Caco-2 (cell line): ENCODE data around the gene CENPL. TPM values are rescaled to one million over a fixed set of nuclear protein-coding genes. Genes with fewer than 3 reads are reported as not detected.
"Not testable (repeated sequence)": the region's sequence is repeated elsewhere in the genome, so short reads cannot be mapped to it uniquely, and the experiment has no call there.

Source experiments
- BruUV-seq: library from RNA; stranded (reverse); fragments of 400-500 nt; replicated peaks from 2 replicates; lab custom pipeline; 2021; lab: Mats Ljungman, UMichigan
- CTCF ChIA-PET: fragments of 300-600 bp; sonication (Branson Sonifier 250); formaldehyde crosslinking; loops from one replicate; lab custom pipeline; 2022; ENCODE audit warnings: antibody characterized with exemption; lab: Charles Lee
- POLR2A ChIA-PET: fragments of 300-600 bp; sonication (Branson Sonifier 250); formaldehyde crosslinking; loops from one replicate; lab custom pipeline; 2022; ENCODE audit warnings: antibody characterized with exemption; lab: Charles Lee
- DNase-seq, 2 experiments: peaks; one replicate each; pipeline versions ENCODE4 v3.0.0 to v3.0.0-alpha.2; 2020 to 2022
- H3K27me3 ChIP-seq: replicated peaks from 2 replicates; pipeline ENCODE4 v1.6.0; 2011; ENCODE audit warnings: low read length; ENCODE audit not compliant: control insufficient read depth, insufficient read depth
- H3K36me3 ChIP-seq: 2 replicates; pipeline ENCODE4 v1.5.1; 2011; ENCODE audit warnings: low read length; ENCODE audit not compliant: control insufficient read depth, insufficient read depth
- H3K4me1 ChIP-seq: fragments of 250-450 bp; sonication (Bioruptor Pico); 2 replicates; pipeline ENCODE4 v1.5.1; 2020; ENCODE audit warnings: mild to moderate bottlenecking
- H3K4me3 ChIP-seq: 2 replicates; pipeline ENCODE4 v1.5.1; 2011; ENCODE audit warnings: low read depth, mild to moderate bottlenecking, control low read depth, low read length
- H3K9me3 ChIP-seq: fragments of 250-450 bp; sonication (Bioruptor Pico); 2 replicates; pipeline ENCODE4 v1.5.1; 2020; ENCODE audit warnings: mild to moderate bottlenecking, moderate library complexity
- H3K27ac Mint-ChIP-seq: one replicate; pipeline ENCODE4 v1.8.0; 2022; ENCODE audit warnings: mixed read lengths; ENCODE audit not compliant: unreplicated experiment
- H3K27me3 Mint-ChIP-seq: one replicate; pipeline ENCODE4 v1.8.0; 2022; ENCODE audit warnings: mixed read lengths; ENCODE audit not compliant: insufficient read depth, unreplicated experiment
- H3K36me3 Mint-ChIP-seq: one replicate; pipeline ENCODE4 v1.8.0; 2022; ENCODE audit warnings: mild to moderate bottlenecking, mixed read lengths; ENCODE audit not compliant: insufficient read depth, unreplicated experiment
- H3K4me1 Mint-ChIP-seq: one replicate; pipeline ENCODE4 v1.8.0; 2022; ENCODE audit warnings: low read depth, mixed read lengths; ENCODE audit not compliant: unreplicated experiment
- H3K4me3 Mint-ChIP-seq: one replicate; pipeline ENCODE4 v1.8.0; 2022; ENCODE audit warnings: mild to moderate bottlenecking, moderate library complexity, mixed read lengths; ENCODE audit not compliant: unreplicated experiment
- H3K9me3 Mint-ChIP-seq: one replicate; pipeline ENCODE4 v1.8.0; 2022; ENCODE audit warnings: mixed read lengths; ENCODE audit not compliant: unreplicated experiment
- intact Hi-C: fragments of 100-400 bp; cut with micrococcal nuclease; formaldehyde crosslinking; loops from one replicate; pipeline ENCODE4 v1.10.0; 2022; ENCODE audit not compliant: unreplicated experiment
- total RNA-seq: library from RNA; stranded (reverse); gene quantifications from 2 replicates; pipeline ENCODE4 v1.2.3, GENCODE V29; 2022
- TF ChIP-seq, protein P1 (sequence below), 2 experiments: fragments of 200-600 bp in 1 of 2; IDR thresholded peaks; 1 replicate in 1 of 2; 2 replicates in 1 of 2; pipeline versions ENCODE4 v1.5.1 to v1.8.0; 2011 to 2022; ENCODE audit warnings: antibody characterized with exemption in 1 of 2, control low read depth in 1 of 2, inconsistent platforms in 1 of 2, low read depth in 1 of 2, low read length in 1 of 2, mild to moderate bottlenecking in 1 of 2, moderate library complexity in 1 of 2; ENCODE audit not compliant: insufficient read depth in 1 of 2, severe bottlenecking in 1 of 2, unreplicated experiment in 1 of 2

The CENPL gene
- total RNA-seq, 1 experiment from 2014 or later: 21.3 TPM

DNA sequence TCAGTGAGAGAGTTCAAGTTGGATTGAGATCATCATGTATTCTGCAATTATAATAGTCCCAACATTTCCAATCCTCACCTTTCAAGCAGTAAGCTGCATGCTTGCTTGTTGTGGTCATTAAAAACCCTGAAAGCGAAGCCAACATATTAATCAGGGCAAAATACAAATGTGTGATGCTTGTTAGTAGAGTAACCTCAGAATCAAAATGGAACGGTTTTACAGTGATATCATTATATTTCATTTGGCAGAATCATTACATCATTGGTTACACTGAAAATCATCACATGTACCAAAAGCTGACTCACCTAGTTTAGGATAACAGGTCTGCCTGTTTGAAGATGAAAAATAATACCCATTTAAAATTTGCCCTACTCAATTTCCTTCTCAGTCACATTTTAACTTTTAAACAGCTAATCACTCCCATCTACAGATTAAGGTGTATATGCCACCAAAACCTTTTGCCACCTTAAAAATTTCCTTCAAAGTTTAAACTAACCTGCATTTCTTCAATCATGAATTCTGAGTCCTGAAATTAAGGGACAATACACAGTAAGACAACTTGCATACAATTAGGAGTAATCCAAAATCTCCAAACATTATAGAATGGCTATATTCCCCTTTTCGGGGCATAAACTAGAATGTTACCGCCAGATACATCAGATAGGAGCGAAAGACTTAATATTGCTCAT, 39.6 kb upstream of the CENPL start:
- no peak for DNase-seq
- intact Hi-C loops: no loop called here
- ChIA-PET POLR2A (no interaction called here), CTCF (no interaction called here)
- TF ChIP-seq, protein P1, sequence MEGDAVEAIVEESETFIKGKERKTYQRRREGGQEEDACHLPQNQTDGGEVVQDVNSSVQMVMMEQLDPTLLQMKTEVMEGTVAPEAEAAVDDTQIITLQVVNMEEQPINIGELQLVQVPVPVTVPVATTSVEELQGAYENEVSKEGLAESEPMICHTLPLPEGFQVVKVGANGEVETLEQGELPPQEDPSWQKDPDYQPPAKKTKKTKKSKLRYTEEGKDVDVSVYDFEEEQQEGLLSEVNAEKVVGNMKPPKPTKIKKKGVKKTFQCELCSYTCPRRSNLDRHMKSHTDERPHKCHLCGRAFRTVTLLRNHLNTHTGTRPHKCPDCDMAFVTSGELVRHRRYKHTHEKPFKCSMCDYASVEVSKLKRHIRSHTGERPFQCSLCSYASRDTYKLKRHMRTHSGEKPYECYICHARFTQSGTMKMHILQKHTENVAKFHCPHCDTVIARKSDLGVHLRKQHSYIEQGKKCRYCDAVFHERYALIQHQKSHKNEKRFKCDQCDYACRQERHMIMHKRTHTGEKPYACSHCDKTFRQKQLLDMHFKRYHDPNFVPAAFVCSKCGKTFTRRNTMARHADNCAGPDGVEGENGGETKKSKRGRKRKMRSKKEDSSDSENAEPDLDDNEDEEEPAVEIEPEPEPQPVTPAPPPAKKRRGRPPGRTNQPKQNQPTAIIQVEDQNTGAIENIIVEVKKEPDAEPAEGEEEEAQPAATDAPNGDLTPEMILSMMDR (IDR thresholded peaks at IDR 0.05; ENCODE audit: insufficient read depth in 1 of 2, low read depth in 1 of 2, low read length in 1 of 2, severe bottlenecking in 1 of 2, unreplicated experiment in 1 of 2): no peak
- peak overlapping the region; percentile 77 for H3K27ac Mint-ChIP-seq
- Histone ChIP-seq H3K9me3 (no peaks in the 10 kb centered on the region), H3K27me3 (no peaks in the 10 kb centered on the region), H3K36me3 (peaks cover 5% of the 10 kb centered on the region; the same call in 1 of the 2 replicates), H3K4me1 (peaks cover 8% of the 10 kb centered on the region; the same call in 1 of the 2 replicates), H3K4me3 (no peak overlapping the region)
- BruUV-seq: no TSS peak
- peaks cover 93% of the 10 kb centered on the region for H3K36me3 Mint-ChIP-seq
- H3K4me1 Mint-ChIP-seq: peaks cover 6% of the 10 kb centered on the region
- H3K4me3 Mint-ChIP-seq: peak overlapping the region; percentile 99
- H3K27me3 Mint-ChIP-seq: peaks cover 5% of the 10 kb centered on the region
- H3K9me3 Mint-ChIP-seq: no peaks in the 10 kb centered on the region

DNA sequence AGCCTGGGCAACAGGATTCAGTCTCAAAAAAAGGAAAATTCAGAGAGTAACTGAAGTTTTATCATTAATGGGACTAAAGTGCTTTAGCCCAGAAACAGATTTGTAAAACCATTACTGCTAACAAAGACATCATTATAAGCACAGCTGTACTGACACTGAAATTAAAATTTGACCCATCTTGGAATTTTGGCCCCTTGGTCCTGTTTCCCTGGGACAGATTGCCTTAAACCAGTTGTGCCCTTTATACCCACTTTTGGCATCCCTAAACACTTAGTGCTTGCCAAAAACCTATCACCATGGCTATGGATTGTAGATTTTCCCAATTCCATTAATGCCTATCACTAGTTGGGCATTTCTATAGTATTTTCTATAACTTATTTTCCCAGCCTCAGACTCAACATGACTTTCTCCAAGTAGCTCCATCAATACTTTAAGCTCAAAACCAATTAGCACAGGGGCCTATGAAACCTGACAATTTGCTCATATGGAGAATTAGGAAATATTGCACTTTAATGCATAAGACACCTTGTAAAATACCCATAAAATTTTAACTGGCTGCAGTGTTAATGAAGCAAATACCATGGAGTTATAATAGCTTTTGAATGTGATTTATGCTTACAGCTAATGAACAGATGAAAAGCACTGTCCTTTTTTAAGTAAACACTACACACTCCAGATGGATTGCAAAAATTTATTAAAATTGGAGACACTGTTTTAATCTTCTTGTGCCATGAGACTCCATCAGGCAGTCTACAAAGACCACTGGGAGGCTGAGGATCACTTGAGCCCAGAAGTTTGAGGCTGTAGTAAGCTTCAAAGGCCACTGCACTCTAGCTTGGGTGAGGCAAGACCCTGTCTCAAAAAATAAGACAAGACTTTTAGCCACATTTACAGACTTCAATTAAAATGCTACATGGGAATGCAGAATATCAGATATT, 38.8 kb upstream of the CENPL start:
- POLR2A ChIA-PET: interaction anchor here (0.8 kb wide), 1 partner anchor 385 kb away, joined by 7 read pairs; no protein-coding TSS in a partner anchor
- Mint-ChIP-seq H3K4me3 (peak overlapping the region; percentile 99), H3K36me3 (peaks cover 95% of the 10 kb centered on the region), H3K27ac (peak overlapping the region; percentile 77), H3K27me3 (peaks cover 5% of the 10 kb centered on the region), H3K4me1 (peaks cover 6% of the 10 kb centered on the region), H3K9me3 (no peaks in the 10 kb centered on the region)
- no TSS peak for BruUV-seq
- no peak for DNase-seq
- Histone ChIP-seq H3K4me1 (peaks cover 7% of the 10 kb centered on the region; the same call in 1 of the 2 replicates), H3K27me3 (no peaks in the 10 kb centered on the region), H3K36me3 (peaks cover 5% of the 10 kb centered on the region; the same call in 1 of the 2 replicates), H3K9me3 (no peaks in the 10 kb centered on the region), H3K4me3 (no peak overlapping the region)
- CTCF ChIA-PET: no interaction called here
- TF ChIP-seq, protein P1 (IDR thresholded peaks at IDR 0.05; ENCODE audit: insufficient read depth in 1 of 2, low read depth in 1 of 2, low read length in 1 of 2, severe bottlenecking in 1 of 2, unreplicated experiment in 1 of 2): no peak
- intact Hi-C loops: no loop called here

DNA sequence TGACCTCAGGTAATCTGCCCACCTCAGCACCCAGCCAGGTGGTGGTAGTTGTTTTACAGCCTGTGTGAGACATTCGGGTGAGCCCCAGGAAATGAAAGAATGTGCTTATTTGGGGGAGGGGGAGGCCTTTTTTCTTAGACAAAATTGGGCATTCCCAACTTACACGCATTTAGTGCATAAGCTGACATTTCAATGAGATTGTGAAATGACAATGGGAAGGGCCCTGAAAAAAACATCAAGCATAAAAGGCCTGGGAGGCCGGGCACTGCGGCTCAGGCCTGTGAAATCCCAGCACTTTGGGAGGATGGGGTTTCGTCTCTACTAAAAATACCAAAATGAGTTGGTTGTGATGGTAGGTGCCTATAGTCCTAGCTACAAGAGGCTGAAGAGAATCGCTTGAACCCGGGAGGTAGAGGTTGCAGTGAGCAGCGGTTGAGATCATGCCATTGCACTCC, 38.1 kb upstream of the CENPL start:
- TF ChIP-seq, protein P1 (IDR thresholded peaks at IDR 0.05; ENCODE audit: insufficient read depth in 1 of 2, low read depth in 1 of 2, low read length in 1 of 2, severe bottlenecking in 1 of 2, unreplicated experiment in 1 of 2): no peak
- BruUV-seq: no TSS peak
- Mint-ChIP-seq H3K4me1 (peaks cover 3% of the 10 kb centered on the region), H3K27me3 (peaks cover 3% of the 10 kb centered on the region), H3K9me3 (no peaks in the 10 kb centered on the region), H3K36me3 (peaks cover 94% of the 10 kb centered on the region), H3K27ac (peak overlapping the region; percentile 77), H3K4me3 (no peak overlapping the region)
- Histone ChIP-seq H3K4me1 (peaks cover 7% of the 10 kb centered on the region; the same call in 1 of the 2 replicates), H3K36me3 (peaks cover 5% of the 10 kb centered on the region; the same call in 1 of the 2 replicates), H3K9me3 (no peaks in the 10 kb centered on the region), H3K27me3 (no peaks in the 10 kb centered on the region), H3K4me3 (no peak overlapping the region)
- intact Hi-C loops: no loop called here
- ChIA-PET POLR2A (interaction anchor here (0.8 kb wide), 1 partner anchor 384 kb away, joined by 7 read pairs; no protein-coding TSS in a partner anchor), CTCF (no interaction called here)
- DNase-seq: peak in 1 of 2 experiments; percentile 44

DNA sequence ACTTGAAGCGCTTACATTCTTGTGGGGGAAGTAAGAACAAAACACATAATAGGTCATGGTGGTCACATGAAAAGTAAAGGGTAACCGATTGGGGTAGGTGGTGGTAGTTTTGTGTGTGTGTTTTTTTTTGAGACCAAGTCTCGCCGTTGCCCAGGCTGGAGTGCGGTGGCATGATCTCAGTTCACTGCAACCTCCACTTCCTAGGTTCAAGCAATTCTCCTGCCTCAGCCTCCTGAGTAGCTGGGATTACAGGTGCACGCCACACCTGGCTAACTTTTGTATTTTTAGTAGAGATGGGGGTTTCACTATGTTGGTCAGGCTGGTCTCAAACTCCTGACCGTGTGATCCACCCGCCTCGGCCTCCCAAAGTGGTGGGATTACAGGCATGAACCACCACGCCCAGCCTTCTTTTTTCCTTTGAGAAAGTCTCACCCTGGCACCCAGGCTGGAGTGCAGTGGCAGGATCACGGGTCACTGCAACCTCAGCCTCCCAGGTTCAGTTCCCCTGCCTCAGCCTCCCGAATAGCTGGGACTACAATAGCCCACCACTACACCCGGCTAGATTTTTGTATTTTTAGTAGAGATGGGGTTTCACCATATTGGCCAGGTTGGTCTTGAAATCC, 37.6 kb upstream of the CENPL start:
- H3K9me3 ChIP-seq, H3K4me3 Mint-ChIP-seq, H3K27me3 ChIP-seq, H3K36me3 ChIP-seq, intact Hi-C loops, H3K27me3 Mint-ChIP-seq, H3K4me1 ChIP-seq, H3K4me3 ChIP-seq, BruUV-seq, CTCF ChIA-PET, H3K9me3 Mint-ChIP-seq, H3K4me1 Mint-ChIP-seq: not testable (repeated sequence)
- Mint-ChIP-seq H3K36me3 (peaks cover 94% of the 10 kb centered on the region), H3K27ac (peak overlapping the region; percentile 77)
- POLR2A ChIA-PET: interaction anchor here (0.8 to 1.2 kb wide), 2 partner anchors 160 to 384 kb away, joined by 7 read pairs; no protein-coding TSS in a partner anchor
- peak in 1 of 2 experiments; percentile 46 for DNase-seq
